NCI-H460 (cell line): ENCODE measurements around the gene ZNF317. TPM values are rescaled to one million over a fixed set of nuclear protein-coding genes. Genes with fewer than 3 reads are reported as not detected.
A peak's percentile ranks its signal among the peaks of the same experiment; 100 is the strongest.
"Not testable (repeated sequence)": the region's sequence is repeated elsewhere in the genome, so short reads cannot be mapped to it uniquely, and the experiment has no call there.

ENCODE experiments used
- DNase-seq: peaks from one replicate; pipeline ENCODE4 v3.0.0-alpha.2; 2016; ENCODE audit warnings: low read depth; ENCODE audit errors: extremely low read depth
- total RNA-seq: library from RNA; depleted of rRNA; stranded (reverse); fragments of >200 nt; shearing (Covaris generic); gene quantifications from 2 replicates; pipeline ENCODE4 v1.2.3, GENCODE V29; 2014; rRNA removed

ZNF317 gene
- total RNA-seq, 1 experiment from 2014 or later, result 21.6 TPM

DNA sequence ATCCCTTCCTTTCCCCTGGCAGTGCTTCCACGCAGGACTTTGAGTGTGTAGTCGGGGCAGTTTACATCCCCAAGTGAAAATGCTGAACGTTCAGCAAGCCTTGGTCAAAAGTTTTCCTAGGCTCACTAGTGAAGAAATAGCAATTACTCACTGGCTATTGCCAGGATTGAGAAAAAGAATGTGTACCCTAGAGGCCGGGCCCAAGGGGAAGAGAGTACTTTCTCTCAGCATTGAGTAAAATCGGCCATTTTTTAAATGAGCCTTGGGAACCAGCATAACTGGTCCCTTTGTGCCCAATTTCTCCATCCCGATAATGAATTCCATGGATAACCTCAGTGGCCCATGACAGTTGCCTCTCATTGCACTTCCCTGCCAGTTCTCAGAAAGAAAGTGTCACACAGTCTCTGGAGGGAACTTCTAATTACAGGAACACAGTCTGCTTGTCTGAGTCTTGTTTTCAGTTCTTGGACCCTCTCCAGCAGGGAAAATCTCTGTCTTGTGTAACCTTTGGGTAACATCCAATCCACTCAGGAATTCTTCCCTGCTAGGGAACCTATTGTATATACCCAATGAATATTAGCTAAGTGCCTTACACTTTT, 31.3 kb downstream of the ZNF317 start:
- no peak for DNase-seq

DNA sequence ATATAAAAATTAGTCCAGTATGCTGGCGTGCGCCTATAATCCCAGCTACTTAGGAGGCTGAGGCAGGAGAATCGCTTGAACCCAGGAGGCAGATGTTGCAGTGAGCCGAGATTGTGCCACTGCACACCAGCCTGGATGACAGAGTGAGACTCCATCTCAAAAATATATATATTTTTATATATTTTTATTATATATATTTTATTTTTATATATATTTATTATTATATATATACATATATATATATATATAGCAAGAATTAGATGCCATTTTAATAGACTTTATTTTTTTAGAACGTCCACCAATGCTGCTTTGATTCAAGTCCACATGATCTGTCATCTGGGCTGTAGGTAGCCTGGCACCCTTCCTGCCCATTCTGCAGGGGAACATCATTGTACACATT, 35.1 kb downstream of the ZNF317 start:
- DNase-seq, result no peak

DNA sequence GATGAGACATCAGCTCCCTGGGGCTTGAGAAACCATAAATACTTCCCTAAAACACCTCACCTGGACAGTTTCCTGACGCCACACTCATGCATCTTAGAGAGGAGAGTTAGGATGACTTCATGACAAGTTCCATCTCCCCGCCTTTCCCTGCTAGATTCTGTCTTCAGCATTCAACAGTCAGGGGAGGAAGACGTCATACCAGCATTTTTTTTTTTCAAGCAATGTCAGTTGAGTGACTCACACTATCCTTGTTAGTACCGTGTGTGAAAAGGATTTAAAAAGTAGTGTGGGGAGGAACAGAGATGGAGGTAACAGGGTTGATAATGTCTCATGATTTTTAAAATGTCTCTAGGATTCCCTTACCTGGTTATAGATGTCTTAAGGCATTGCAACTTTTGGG, 38.7 kb downstream of the ZNF317 start, which contains the start of gene OR7D2:
OR7D2 (plus strand) TSS at position 79 of the 400 bp plus-strand sequence. CDS start 6,803 bp downstream, outside the sequence.
- DNase-seq, result no peak

DNA sequence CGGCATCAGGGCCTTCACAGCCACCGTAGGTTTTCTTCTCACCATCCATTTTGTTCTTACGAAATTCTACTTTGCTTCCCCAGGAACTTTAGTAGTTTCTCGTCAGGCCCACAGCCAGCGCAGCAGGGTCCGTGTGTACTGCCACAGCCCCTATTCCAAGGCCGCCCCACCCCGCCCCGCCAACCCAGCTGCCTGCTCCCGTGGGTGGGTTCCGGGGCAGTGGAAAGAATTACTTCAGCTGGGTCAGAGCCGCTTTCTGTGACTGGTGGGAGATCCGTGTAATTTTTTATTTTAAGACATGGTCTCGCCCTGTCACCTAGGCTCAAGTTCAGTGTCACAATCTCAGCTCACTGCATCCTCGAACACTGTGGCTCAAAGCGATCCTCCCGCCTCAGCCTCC, 42.8 kb downstream of the ZNF317 start:
- DNase-seq, result no peak

DNA sequence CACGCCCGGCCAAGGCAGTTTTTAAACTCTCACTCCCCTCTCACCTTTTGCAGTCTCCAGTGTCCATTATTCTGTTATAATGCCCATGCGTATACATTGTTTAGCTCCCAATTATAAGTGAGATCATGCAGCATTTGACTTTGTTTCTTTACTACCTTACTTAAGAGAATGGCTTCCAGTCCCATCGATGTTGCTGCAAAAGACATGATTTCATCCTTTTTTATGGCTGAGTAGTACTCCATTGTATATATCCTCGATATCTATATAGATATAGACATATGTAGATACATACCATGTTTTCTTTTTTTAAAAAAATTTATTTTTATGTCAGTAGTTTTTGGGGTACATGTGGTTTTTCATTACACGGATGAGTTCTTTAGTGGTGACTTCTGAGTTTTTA, 47.0 kb downstream of the ZNF317 start:
- DNase-seq, result no peak

DNA sequence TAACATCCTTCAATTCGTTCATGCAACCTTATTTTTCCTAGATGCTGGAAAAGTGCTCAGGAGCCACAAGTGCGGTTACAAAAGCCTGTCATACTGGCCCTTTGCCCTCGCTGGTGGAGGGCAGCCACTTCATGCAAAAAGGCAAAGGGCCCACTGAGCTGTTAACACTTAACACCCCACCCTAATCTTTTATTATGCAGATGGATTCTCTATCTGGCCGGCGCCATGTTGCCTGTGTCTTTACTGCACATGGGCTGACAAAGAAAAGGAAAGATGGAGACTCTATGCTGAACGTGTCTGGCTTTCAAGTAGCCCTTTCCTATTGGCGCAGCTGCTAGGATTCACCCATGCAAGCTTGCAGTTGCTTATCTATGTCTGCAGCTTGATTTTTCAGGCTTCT, 49.3 kb downstream of the ZNF317 start:
- DNase-seq, result no peak

DNA sequence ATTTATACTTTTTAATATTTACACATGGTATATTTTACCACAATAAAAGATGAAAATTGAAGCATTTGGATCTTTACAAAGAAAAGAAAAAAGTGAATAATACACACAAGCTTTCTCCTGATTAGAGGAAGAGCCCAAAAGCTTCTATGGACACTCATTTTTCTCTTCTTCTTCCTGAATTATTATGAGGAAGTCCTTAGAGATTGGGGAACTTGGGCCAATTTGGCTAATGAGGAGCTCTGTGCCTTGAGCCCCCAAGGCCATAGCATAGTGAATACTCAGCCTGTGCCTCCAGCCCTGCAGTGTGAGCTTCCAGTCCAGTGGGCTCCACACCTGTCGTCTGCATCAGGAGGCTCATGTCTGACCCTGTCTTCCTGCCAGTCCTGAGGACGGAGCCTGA, 57.8 kb downstream of the ZNF317 start:
- DNase-seq, result not testable (repeated sequence)

DNA sequence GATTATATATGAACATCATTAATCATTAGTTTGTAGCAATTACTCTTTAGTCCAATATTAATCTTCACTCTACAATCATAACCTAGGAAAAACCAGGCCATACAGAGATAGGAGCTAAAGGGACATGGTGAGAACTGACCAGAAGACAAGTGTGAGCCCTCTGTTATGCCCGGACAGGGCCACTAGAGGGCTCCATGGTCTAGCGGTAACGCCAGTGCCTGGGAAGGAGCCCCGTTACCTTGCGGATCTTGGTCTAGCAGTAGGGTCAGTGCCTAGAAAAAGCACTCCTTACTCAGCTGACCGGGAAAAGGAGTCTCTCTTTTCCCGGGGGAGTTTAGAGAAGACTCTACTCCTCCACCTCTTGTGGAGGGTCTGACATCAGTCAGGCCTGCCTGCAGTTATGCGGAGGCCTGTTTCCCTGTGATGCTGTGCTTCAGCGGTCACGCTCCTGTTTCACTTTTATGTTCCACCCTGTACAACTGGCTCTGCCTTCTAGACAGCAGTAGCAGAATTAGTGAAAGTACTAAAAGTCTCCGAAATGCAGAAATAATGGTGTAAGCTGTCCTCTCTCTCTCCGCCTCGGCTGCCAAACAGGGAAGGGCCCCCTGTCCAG, 65.4 kb downstream of the ZNF317 start:
- peak; percentile 20 for DNase-seq

Other genes with a start within 250 kb of the ZNF317 start
- under 0.01 TPM in 1 of 2 replicates, not detected in the other for gene MUC16, start 130.0 kb upstream of the ZNF317 start, total RNA-seq
- not detected in 2 replicates for gene OR1M1, start 53.3 kb upstream of the ZNF317 start, total RNA-seq
- not detected in 2 replicates for gene OR7G2, start 32.9 kb upstream of the ZNF317 start, total RNA-seq
- gene OR7G1, start 24.6 kb upstream of the ZNF317 start, total RNA-seq, result not detected in 2 replicates
- not detected in 2 replicates for gene OR7G3, start 13.4 kb upstream of the ZNF317 start, total RNA-seq
- 0.05 TPM in 1 of 2 replicates, not detected in the other for gene OR7D2, start 38.6 kb downstream of the ZNF317 start, total RNA-seq
- gene OR7D4, start 79.2 kb downstream of the ZNF317 start, total RNA-seq, result not detected in 2 replicates
- not detected in 2 replicates for gene OR7E24, start 110.5 kb downstream of the ZNF317 start, total RNA-seq
- 6.0 and 6.9 TPM in 2 replicates for gene ZNF699, start 169.4 kb downstream of the ZNF317 start, total RNA-seq
- 18.6 and 23.7 TPM in 2 replicates for gene ZNF559, start 183.8 kb downstream of the ZNF317 start, total RNA-seq
- 3.7 and 5.7 TPM in 2 replicates for gene ZNF177, start 222.6 kb downstream of the ZNF317 start, total RNA-seq